Tibial nerve (tissue), 4 donors: Measurements from ENCODE around the gene YIPF2. TPM values are rescaled to one million over a fixed set of nuclear protein-coding genes. Genes with fewer than 3 reads are reported as not detected.
"Not testable (repeated sequence)": the region's sequence is repeated elsewhere in the genome, so short reads cannot be mapped to it uniquely, and the experiment has no call there.

Experiments used
- DNase-seq, 2 donors: peaks; one replicate each; pipeline ENCODE4 v3.0.0-alpha.2; 2019; ENCODE audit warnings: low spot score in 2 of 2
- H3K27ac ChIP-seq, 4 donors: fragments of 200-600 bp; sonication (generic) in 3 of 4; one replicate each; pipeline ENCODE4 v1.5.1; 2017 to 2019; ENCODE audit warnings: mild to moderate bottlenecking in 1 of 4
- H3K27me3 ChIP-seq, 2 donors: fragments of 200-600 bp; sonication (generic) in 1 of 2; one replicate each; pipeline versions ENCODE4 v1.5.1 to v1.6.0; 2017 to 2019
- H3K36me3 ChIP-seq, 3 donors: fragments of 200-600 bp; sonication (generic); one replicate each; pipeline ENCODE4 v1.5.1; 2018 to 2019
- H3K4me1 ChIP-seq, 4 donors: fragments of 200-600 bp; sonication (generic) in 3 of 4; one replicate each; pipeline ENCODE4 v1.5.1; 2017 to 2019
- H3K4me3 ChIP-seq, 4 donors: fragments of 200-600 bp; sonication (generic) in 3 of 4; one replicate each; pipeline ENCODE4 v1.5.1; 2017 to 2019; ENCODE audit warnings: mild to moderate bottlenecking in 1 of 4, moderate library complexity in 1 of 4
- H3K9me3 ChIP-seq, 4 donors: fragments of 200-600 bp; sonication (generic) in 3 of 4; one replicate each; pipeline ENCODE4 v1.5.1; 2017 to 2019
- EP300 ChIP-seq, 2 donors: sonication (generic); formaldehyde crosslinking; IDR thresholded peaks; one replicate each; pipeline ENCODE4 v1.6.1; 2017; ENCODE audit warnings: antibody characterized with exemption in 2 of 2, mild to moderate bottlenecking in 1 of 2
- POLR2A ChIP-seq, 2 donors: fragments of 450-650 bp; IDR thresholded peaks; one replicate each; pipeline ENCODE4 v1.6.1; 2017; ENCODE audit warnings: antibody characterized with exemption in 2 of 2, mild to moderate bottlenecking in 2 of 2, moderate library complexity in 2 of 2
- WGBS, 2 donors: methylation state at CpG; one replicate each; pipeline ENCODE4 v1.1.5; 2018; 5-methylcytosine and 5-hydroxymethylcytosine counted together
- total RNA-seq, 4 donors: library from RNA; depleted of rRNA; stranded (reverse); fragments of >200 nt; gene quantifications; one replicate each; pipeline ENCODE4 v1.1.0, GENCODE V29; 2016
- TF ChIP-seq, protein P1 (sequence below), 5 experiments: fragments of 200-600 bp in 3 of 5; fragments of 450-650 bp in 2 of 5; sonication (generic) in 3 of 5; IDR thresholded peaks; one replicate each; pipeline ENCODE4 v1.5.1; 2016 to 2019; ENCODE audit warnings: antibody characterized with exemption in 5 of 5, mild to moderate bottlenecking in 3 of 5, moderate library complexity in 2 of 5

The YIPF2 gene
- total RNA-seq, 4 donors from 2014 or later = 50.0 to 69.3 (median 56.4) TPM

DNA sequence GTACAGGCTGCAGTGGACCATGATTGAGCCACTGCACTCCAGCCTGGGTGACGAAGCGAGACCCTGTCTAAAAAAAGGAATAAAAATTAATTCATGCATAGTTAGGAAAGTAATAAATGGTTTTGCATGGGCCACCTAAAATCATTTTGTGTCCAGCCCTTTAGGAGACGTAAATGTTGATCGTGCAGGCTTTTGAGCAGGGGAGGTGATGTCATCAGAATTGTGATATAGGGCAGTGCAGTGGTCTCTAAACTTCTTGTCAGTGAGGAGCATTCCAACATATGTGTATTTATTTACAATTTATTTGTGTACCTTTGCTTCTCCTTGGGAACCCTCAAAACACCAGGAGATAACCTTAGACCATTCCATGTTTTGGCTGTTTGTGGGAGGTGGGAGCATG is 35.4 kb upstream of the YIPF2 start:
- WGBS, 2 donors = 69 to 71% methylated on average over 4 of the region's 4 CpGs

GRCh38 chr19:10962863-10963262 is 34.4 kb upstream of the YIPF2 start:
- TF ChIP-seq, protein P1, sequence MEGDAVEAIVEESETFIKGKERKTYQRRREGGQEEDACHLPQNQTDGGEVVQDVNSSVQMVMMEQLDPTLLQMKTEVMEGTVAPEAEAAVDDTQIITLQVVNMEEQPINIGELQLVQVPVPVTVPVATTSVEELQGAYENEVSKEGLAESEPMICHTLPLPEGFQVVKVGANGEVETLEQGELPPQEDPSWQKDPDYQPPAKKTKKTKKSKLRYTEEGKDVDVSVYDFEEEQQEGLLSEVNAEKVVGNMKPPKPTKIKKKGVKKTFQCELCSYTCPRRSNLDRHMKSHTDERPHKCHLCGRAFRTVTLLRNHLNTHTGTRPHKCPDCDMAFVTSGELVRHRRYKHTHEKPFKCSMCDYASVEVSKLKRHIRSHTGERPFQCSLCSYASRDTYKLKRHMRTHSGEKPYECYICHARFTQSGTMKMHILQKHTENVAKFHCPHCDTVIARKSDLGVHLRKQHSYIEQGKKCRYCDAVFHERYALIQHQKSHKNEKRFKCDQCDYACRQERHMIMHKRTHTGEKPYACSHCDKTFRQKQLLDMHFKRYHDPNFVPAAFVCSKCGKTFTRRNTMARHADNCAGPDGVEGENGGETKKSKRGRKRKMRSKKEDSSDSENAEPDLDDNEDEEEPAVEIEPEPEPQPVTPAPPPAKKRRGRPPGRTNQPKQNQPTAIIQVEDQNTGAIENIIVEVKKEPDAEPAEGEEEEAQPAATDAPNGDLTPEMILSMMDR (IDR thresholded peaks at IDR 0.05) = no peak
- no peak for TF ChIP-seq EP300 (IDR thresholded peaks at IDR 0.05)
- H3K27me3 ChIP-seq = no peaks in the 10 kb centered on the region
- H3K27ac ChIP-seq = no peak overlapping the region
- peaks cover 0 to 42% (median 14%) of the 10 kb centered on the region in 4 donors for H3K4me1 ChIP-seq
- H3K4me3 ChIP-seq = no peak overlapping the region
- H3K36me3 ChIP-seq = peaks cover 0 to 6% (median 0%) of the 10 kb centered on the region in 3 donors
- H3K9me3 ChIP-seq = no peaks in the 10 kb centered on the region
- 84 to 91% methylated on average over 10 of the region's 10 CpGs for WGBS, 2 donors
- no peak for DNase-seq

More for the DNA sequence above, 35.4 kb upstream of the YIPF2 start:
- Histone ChIP-seq H3K4me3 (no peak overlapping the region), H3K27me3 (no peaks in the 10 kb centered on the region), H3K4me1 (peaks cover 0 to 51% (median 15%) of the 10 kb centered on the region in 4 donors), H3K36me3 (peaks cover 0 to 6% (median 0%) of the 10 kb centered on the region in 3 donors), H3K27ac (no peak overlapping the region), H3K9me3 (no peaks in the 10 kb centered on the region)
- no peak for TF ChIP-seq POLR2A (IDR thresholded peaks at IDR 0.05)
- TF ChIP-seq EP300 (IDR thresholded peaks at IDR 0.05) = no peak
- TF ChIP-seq, protein P1 (IDR thresholded peaks at IDR 0.05) = no peak
- DNase-seq = no peak

DNA sequence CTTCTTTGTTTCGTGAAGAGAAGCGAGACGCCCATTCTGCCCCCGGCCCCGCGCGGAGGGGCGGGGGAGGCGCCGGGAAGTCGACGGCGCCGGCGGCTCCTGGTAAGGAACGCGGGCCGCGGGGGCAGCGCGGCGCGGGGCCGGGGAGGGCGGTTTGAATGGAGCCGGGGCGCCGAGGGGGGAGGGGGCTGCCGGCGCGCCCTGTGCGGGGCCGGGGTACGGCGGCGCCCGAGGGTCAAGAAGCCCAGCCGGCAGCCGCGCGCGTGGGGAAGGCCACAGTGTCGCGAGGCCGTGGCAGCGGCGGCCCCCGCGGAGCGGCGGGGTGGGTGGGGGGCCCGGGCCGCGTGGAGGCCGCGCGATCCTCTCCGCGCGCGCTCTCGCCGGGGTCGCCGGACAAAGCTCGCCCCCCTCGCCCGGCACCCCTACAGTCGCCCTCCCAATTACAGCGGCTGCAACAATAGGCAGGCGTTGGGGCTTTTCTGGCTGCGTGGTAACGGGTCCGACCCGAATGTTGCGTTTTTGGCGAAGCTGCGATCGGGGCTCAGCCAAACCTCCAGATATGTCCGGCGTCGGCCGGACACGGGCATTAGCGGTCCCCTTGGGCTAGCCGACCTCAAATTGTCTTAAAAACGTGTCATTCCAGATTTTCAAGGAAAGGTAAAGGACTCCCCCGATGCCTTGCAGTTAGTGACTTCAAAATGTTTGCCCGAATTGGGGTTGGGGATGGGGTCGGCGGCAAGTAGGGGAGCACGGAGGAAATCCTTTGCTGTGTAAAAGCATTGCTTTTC is 32.8 kb upstream of the YIPF2 start:
- WGBS, 2 donors = 1% methylated on average over 50 of the region's 92 CpGs
- peak overlapping the region; percentile 73 to 76 (median 75) for H3K4me3 ChIP-seq
- H3K4me1 ChIP-seq = peaks cover 0 to 42% (median 14%) of the 10 kb centered on the region in 4 donors
- no peaks in the 10 kb centered on the region for H3K27me3 ChIP-seq
- H3K9me3 ChIP-seq = no peaks in the 10 kb centered on the region
- peaks cover 0 to 6% (median 0%) of the 10 kb centered on the region in 3 donors for H3K36me3 ChIP-seq
- H3K27ac ChIP-seq = peak overlapping the region; percentile 75 to 91 (median 89)
- DNase-seq = peak; percentile 23 to 26
- TF ChIP-seq POLR2A (IDR thresholded peaks at IDR 0.05) (no peak), EP300 (IDR thresholded peaks at IDR 0.05) (no peak)
- TF ChIP-seq, protein P1 (IDR thresholded peaks at IDR 0.05) = no peak

- TF ChIP-seq, protein P1 (IDR thresholded peaks at IDR 0.05) = peak in 1 of 5 experiments; percentile 43
- TF ChIP-seq POLR2A (IDR thresholded peaks at IDR 0.05) = peak; percentile 78 to 94
- TF ChIP-seq EP300 (IDR thresholded peaks at IDR 0.05) = peak; percentile 42 to 96
- peak within 1 kb of the TSS; percentile 73 to 91 (median 82) for H3K4me3 ChIP-seq
- WGBS, 2 donors = 0 to 1% methylated on average over 7 to 32 of the region's 100 CpGs
- H3K9me3 ChIP-seq = no peaks in the 10 kb centered on the region
- H3K4me1 ChIP-seq = peaks cover 0 to 42% (median 14%) of the 10 kb centered on the region in 4 donors
- DNase-seq = peak; percentile 85 to 92
- peaks cover 0 to 6% (median 0%) of the 10 kb centered on the region in 3 donors for H3K36me3 ChIP-seq
- H3K27me3 ChIP-seq = no peaks in the 10 kb centered on the region
- peak within 1 kb of the TSS; percentile 77 to 95 (median 93) for H3K27ac ChIP-seq
Observed at GRCh38 chr19:10960314-10961072, 32.1 kb upstream of the YIPF2 start, which contains the start of gene SMARCA4. Gene SMARCA4 (plus strand): TSS chr19:10961030. CDS start chr19:10984152, 23,122 bp downstream.

DNA sequence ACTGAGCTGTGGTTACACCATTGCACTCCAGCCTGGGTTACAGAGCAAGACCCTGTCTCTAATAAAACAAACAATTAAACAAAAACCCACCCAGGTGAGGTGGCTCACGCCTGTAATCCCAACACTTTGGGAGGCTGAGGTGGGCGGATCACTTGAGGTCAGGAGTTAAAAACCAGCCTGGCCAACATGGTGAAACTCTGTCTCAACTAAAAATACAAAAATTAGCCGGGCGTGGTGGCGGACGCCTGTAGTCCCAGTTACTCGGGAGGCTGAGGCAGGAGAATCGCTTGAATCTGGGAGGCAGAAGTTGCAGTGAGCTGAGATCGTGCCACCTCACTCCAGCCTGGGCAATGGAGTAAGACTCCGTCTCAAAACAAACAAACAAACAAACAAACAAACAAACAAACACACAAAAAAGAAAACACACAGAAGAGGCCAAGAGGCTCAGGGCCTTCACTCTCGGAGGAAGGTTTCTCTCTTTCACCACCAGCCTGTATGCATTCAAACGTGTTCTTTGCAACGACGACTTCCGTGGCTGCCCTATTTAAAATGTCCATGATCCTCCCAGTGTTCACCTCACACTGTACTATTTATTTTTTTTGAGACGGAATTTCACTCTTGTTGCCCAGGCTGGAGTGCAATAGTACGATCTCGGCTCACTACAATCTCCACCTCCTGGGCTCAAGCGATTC is 31.0 kb upstream of the YIPF2 start:
- not testable (repeated sequence) for DNase-seq, H3K27me3 ChIP-seq, H3K36me3 ChIP-seq, H3K9me3 ChIP-seq, H3K27ac ChIP-seq
- 94 to 95% methylated on average over 19 of the region's 19 CpGs for WGBS, 2 donors
- Histone ChIP-seq H3K4me3 (peak overlapping the region in 2 of 4 donors; percentile 73 to 91), H3K4me1 (peaks cover 0 to 33% (median 14%) of the 10 kb centered on the region in 4 donors)
